NCI-H1048 (cell line): Measurements from ENCODE around the gene ACP3.

Source experiments
- DNase-seq: peaks from one replicate; lab custom pipeline; 2025; lab: John Stamatoyannopoulos, UW

ACP3 gene

DNA sequence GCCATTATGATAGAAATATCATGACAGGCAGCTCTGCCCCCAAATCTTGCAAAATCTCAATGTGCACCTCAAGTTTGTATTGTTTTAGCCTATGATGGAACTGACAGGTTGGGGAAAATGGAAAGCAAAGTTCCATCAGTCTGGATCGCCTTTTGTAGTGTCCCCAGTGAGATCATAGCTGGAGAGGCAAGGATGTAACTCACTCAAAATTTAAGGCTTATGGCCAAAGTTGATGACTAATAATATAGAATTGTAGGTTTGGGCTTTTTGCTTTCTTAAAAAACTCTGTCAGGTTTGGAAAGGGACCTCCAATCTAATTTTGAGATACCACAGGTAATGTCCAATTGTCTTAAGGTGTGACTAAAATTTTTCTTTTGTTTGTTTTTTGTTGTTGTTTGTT is 1.4 kb upstream of the ACP3 start:
- DNase-seq: no peak

DNA sequence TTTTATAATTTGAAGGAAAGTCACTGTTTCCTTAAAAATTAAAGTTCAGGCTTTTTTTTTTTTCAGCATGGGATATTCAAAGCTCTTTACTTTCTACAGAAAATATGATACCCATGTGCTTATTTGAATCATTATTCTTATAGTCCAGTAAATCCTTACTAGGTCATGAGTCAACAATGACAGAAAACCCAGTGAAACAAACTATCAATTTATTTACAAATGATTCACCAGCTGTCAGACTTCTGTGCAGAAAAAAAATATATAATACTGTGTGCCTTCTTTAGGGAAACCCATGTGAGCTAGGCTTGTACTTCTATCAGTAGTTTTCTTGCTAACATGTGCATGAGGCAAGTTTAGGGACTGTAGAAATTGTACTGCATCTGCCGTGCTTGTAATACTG is 1.2 kb downstream of the ACP3 start:
- DNase-seq: no peak

- no peak for DNase-seq
These were observed 4.1 kb downstream of the ACP3 start for GRCh38 chr3:132321304-132321703.

DNA sequence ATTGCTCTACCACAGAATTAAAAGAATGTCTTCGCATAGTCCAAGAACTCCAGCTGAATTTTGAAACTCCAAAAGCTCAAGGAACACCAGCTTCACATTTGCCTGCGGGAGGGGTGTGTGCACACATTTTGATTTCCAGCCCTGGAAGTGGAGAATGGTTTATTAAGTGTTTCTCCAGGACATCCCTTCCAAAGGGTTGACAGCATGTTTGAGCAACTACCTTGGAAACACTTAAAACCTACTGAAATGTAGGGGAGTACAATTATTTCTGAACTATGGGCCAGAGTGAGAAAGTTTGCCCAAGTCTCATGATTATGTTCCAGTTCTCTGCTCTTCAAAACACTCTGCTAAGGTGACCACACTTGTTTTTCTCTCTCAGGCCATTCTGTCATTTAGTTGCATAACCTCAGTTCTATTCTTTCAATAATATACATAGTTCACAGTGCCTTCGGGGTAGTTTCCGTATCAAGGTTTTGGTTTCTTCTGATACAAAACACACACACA is 7.9 kb downstream of the ACP3 start:
- DNase-seq: no peak

GRCh38 chr3:132325634-132326033 is 8.4 kb downstream of the ACP3 start:
- DNase-seq: no peak

DNA sequence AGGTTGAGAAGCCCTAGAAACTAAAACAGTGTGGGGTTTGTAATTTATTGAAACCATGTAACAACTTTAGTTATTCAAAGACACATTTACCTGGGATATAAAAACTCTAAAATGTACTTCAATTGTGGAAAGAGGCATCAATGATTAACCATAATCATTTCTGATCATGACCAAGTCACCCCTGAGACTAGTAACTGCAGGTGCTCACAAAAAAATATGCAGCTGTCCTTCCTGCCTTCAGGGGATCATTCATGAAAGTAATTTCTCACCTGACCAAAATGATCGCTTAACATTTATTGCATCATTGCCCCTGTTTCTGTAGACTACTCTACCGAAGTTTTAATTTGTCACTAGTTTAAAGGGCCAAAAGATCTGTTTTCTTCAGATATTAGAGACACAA is 9.0 kb downstream of the ACP3 start:
- no peak for DNase-seq

DNA sequence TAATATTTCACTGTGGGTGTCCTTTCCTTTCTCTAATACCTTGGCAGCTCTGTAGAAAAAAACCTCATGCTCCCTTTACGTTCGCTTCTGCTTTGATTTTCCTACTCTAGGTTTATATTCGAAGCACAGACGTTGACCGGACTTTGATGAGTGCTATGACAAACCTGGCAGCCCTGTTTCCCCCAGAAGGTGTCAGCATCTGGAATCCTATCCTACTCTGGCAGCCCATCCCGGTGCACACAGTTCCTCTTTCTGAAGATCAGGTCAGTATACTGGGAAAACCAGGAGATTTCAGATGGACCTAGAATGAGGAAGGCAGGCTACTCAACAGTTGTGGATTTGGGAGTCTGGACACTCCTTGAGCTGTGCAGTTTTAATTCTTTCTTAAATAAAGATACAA is 14.9 kb downstream of the ACP3 start:
- no peak for DNase-seq

GRCh38 chr3:132332508-132332907 is 15.3 kb downstream of the ACP3 start:
- DNase-seq: no peak

GRCh38 chr3:132341746-132342145 is 24.5 kb downstream of the ACP3 start:
- no peak for DNase-seq

GRCh38 chr3:132342183-132342582 is 25.0 kb downstream of the ACP3 start:
- DNase-seq: no peak

- no peak for DNase-seq
These were observed 25.4 kb downstream of the ACP3 start for GRCh38 chr3:132342610-132343009.

DNA sequence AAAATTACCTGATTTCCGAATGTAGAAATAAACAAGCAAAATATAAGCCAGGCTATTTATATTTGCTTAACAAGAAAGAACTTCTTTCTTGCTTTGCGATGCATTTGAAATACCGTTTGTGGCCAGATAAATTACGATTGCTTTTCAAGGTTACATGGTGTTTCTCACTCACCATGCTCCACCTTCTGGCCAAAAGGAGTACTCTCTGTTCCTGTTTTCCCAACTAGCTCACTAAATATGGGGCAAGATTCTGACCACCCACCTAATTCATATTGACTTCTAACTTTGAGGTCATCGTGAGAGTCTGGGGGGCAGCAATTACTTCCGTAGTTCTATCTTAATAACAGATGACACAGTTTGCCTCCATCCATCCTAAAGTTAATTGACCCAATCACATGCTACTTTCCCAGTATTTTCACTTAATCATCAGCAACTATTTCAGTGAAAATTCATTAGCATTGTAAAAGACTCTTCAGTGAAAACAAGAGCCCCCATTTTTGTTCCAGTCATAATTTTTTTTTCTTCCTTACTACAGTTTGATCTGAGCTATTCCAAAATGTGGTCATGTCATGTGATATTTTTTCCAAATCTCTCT is 25.9 kb downstream of the ACP3 start:
- peak; percentile 11 for DNase-seq

DNA sequence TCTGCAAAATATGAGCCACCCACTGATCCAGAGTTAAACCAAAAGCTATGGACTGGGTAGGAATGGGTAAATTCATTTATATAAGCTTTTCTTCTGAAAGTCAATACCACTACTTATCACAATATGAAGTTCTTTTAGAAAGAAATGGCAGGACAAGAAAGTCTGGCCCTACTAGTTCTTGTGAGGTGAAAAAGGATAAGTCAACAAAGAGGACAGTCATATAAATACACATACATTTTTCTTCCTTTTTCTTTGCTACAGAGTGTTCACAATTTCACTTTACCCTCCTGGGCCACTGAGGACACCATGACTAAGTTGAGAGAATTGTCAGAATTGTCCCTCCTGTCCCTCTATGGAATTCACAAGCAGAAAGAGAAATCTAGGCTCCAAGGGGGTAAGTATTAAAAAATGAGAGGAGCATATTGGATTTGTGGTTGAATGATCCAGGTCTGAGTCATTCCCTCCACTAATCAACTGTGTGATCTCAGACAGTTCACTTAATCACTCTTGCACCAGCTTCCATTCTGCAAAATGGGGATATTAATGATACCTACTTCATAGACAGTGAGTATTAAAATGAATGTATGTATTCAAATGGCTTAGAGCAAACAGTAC is 27.6 kb downstream of the ACP3 start:
- no peak for DNase-seq

GRCh38 chr3:132346841-132347736 is 29.9 kb downstream of the ACP3 start:
- no peak for DNase-seq

DNA sequence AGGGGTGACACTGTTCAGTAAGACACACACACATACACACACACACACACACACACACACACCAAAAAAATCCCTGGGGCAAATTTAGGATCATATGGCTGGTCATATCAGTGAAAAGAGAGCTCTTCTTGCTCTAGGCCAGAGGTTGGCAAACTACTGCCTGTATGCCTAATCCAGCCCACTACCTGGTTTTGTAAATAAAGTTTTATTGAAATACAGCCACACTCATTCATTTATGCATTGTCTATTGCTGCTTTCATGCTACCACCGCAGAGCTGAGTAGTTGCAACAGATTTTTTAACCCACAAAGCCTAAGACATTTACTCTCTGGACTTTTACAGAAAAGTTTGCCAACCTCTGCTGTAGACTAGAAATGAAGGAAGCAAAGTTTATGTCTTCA is 30.6 kb downstream of the ACP3 start:
- DNase-seq: no peak

GRCh38 chr3:132348531-132348930 is 31.3 kb downstream of the ACP3 start:
- DNase-seq: no peak

DNA sequence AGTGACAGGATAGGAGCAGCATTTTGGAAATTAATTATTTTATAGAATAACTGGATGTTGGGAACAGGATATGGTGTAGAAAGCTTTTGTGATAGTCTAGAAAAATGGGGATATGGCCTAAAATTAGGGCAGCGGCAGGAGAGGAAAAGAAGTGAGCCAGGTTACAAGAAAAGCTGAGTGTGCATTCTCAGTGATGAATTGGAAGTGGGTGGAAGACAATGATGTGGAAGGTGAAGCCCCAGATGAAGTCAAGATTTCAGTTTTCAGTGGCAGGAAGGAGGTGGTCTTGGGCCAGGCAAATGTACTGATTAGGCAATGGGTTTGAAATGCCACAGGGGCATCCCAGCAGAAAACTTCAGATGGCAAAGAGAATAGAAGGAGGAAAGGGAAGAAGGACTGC is 33.6 kb downstream of the ACP3 start:
- DNase-seq: no peak

GRCh38 chr3:132351222-132351806 is 34.1 kb downstream of the ACP3 start:
- no peak for DNase-seq

- peak; percentile 21 for DNase-seq
These were observed 35.4 kb downstream of the ACP3 start for GRCh38 chr3:132352556-132353143.

DNA sequence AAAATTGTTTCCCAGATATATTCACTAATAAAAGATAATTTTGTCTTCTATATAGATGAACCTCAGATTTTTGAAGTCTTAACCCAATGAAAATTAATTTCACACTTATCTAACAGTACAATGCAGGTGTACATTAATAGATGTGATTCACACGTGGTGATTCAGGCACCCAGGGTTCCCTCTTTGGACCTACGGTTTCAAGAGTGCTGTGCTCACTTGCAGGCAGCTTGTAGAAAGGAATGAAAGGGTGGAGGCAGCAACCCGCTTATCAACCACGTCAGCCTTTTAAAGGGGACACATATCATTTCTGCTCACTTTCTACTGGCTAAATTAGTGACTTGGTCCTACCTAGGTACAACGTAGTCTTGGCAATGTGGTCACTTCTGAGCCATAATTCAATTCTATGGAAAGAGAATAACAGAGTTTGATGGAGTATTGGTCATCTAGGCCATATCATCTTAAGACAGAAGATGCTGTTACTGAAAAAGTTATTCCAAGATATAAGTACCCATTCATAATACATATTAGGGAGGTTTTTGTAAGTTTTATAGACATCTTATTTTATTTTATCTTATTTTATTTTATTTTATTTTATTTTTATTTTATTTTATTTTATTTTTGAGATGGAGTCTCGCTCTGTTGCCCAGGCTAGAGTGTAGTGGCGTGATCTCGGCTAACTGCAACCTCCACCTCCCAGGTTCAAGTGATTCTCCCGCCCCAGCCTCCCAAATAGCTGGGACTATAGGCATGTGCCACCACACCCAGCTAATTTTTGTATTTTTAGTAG is 37.9 kb downstream of the ACP3 start:
- DNase-seq: no peak

DNA sequence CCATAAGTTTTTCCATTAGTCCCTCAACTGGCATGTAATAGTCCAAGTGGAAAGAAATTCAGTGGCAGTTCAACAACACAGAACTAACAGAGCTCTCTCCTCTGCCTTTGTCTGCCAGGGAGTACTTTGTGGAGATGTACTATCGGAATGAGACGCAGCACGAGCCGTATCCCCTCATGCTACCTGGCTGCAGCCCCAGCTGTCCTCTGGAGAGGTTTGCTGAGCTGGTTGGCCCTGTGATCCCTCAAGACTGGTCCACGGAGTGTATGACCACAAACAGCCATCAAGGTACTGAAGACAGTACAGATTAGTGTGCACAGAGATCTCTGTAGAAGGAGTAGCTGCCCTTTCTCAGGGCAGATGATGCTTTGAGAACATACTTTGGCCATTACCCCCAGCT is 39.4 kb downstream of the ACP3 start:
- DNase-seq: no peak
